HG03045 (cell line): ENCODE measurements around the gene QPRT.
"Not testable (repeated sequence)": the region's sequence is repeated elsewhere in the genome, so short reads cannot be mapped to it uniquely, and the experiment has no call there.

ENCODE experiments used
- ATAC-seq: cut with Tn5 transposase; IDR thresholded peaks from one replicate; pipeline ENCODE4 v1.9.1; 2021; ENCODE audit warnings: mild to moderate bottlenecking, moderate library complexity; ENCODE audit not compliant: unreplicated experiment

QPRT gene

DNA sequence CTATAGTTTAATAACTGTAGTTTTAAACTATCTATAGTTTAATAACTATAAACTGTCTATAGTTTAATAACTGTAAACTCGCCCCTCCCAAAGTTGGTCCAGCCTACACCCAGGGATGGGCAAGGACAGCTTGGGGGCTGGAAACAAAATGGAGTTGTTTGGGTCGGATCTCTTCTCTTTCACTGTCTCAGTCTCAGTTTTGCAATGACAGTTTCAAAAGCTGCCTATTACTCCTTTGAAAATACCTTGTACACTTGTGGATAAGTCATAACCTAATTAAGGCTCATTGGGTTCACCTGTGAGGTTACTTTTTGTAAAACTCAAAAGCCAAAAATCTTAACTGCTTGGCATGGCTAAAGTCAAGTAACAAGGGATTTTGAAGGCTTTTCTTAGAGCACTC is 35.4 kb downstream of the QPRT start:
- ATAC-seq: no peak

DNA sequence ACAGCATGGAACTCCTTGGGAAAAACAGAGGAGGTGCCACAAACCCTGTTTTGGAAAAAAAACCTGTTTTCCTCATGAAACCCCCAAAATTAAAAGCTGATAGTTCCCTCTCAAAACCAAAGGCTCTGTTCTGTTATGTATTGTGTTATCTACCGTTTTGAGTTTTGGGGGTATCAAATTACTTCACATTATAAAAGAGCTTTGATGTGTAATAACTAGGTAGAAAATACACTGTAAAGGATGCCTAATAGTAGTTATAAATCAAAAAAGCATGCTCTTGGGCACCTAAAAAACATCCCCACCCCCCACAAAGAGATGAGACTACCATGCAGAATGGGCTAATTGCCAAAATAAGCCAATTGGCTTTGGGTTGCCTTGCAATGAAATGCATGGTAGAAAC is 36.0 kb downstream of the QPRT start:
- ATAC-seq: no peak

DNA sequence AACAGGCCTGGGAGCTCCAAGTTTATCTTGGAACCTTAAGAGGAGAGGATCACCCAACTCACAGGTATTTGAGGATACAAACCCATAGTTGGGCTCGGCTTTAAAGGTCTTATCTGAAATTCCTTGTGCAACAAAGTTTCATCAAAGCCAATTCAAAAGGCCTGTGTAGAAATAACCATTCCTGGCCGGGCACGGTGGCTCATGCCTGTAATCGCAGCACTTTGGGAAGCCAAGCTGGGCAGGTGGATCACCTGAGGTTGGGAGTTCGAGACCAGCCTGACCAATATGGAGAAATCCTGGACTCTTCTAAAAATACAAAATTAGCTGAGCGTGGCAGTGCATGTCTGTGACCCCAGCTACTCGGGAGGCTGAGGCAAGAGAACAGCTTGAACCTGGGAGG is 38.1 kb downstream of the QPRT start:
- no peak for ATAC-seq

- no peak for ATAC-seq
Measured at GRCh38 chr16:29719063-29719462, 40.1 kb downstream of the QPRT start.

- no peak for ATAC-seq
Measured at GRCh38 chr16:29720703-29721102, 41.7 kb downstream of the QPRT start.

DNA sequence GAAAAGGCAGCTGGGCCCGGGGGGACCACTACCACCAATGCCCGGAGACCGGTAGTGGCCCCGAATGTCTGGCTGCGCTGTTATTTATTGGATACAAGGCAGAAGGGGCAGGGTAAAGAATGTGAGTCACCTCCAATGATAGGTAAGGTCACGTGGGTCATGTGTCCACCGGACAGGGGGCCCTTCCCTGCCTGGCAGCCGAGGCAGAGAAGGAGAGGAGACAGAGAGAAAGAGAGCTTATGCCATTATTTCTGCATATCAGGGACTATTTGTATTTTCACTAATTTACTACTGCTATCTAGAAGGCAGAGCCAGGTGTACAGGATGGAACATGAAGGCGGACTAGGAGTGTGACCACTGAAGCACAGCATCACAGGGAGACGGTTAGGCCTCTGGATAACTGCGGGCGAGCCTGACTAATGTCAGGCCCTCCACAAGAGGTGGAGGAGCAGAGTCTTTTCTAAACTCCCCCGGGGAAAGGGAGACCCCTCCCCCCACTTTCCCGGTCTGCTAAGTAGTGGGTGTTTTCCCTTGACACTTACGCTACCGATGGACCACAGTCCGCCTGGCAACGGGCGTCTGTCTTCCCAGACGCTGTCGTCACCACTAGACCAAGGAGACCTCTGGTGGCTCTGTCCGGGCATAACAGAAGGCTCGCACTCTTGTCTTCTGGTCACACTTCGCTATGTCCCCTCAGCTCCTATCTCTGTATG is 42.3 kb downstream of the QPRT start:
- not testable (repeated sequence) for ATAC-seq

- no peak for ATAC-seq
Measured at GRCh38 chr16:29726845-29727377, 47.9 kb downstream of the QPRT start.

DNA sequence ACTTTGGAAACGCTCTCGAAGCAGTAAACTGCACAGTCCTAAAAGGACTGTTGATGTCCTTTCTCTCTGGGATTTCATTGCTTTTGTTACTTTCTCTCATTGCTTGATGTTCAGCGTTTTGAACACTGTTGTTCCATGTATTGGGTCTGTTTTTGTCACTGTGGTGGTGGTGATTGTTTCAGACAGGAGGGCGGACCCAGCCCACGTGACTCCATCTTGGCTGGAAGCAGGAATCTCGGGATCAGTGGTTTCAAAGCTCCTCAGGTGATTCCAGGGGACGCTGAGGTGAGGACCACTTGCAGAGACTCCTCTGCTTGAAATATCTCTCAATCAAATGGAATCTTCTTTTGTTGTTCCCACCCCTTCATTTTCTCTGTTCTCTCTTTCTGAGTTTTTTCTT is 48.5 kb downstream of the QPRT start:
- ATAC-seq: no peak

- no peak for ATAC-seq
Measured at GRCh38 chr16:29729116-29729521, 50.1 kb downstream of the QPRT start.

GRCh38 chr16:29730649-29731048 is 51.7 kb downstream of the QPRT start:
- no peak for ATAC-seq

GRCh38 chr16:29731768-29732601 is 53.0 kb downstream of the QPRT start:
- ATAC-seq: peak; percentile 65

DNA sequence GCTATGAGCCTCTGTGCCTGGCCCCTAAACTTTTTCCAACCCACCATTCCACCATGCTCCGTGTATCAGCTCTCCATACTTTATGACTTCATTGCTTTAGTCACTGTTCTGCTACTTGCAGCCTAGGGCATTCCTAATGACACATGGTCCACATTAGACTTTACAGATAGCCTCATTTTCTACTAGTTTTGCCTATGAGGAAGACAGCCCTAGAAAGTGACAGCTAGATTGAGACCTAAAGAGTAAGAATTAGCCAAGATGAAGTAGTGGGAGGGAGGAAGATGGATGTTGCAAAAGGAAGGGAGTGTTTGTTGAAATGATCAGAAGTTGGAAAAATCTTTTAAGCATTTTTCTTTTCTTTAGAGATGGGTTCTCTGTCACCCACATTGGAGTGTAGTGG is 55.8 kb downstream of the QPRT start:
- ATAC-seq: no peak

DNA sequence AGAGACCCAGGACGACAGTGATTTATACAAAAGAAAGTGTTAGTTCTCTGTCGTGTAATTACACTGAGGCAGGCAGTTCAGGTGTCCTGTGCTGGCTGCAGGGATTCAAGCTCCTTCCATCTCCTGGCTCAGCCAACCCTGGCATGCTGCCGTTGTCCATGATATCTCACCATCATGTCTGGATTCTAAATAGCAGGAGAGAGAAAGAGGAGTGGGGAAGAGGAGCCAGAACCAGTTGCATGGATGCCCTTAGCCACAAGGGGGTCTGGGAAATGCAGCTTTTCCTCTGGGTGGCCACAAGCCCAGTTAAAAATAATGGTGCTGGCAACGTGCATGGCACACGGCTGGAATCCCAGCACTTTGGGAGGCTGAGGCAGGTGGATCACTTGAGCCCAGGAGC is 57.1 kb downstream of the QPRT start:
- ATAC-seq: no peak

- ATAC-seq: no peak
Measured at GRCh38 chr16:29736764-29737163, 57.8 kb downstream of the QPRT start.

DNA sequence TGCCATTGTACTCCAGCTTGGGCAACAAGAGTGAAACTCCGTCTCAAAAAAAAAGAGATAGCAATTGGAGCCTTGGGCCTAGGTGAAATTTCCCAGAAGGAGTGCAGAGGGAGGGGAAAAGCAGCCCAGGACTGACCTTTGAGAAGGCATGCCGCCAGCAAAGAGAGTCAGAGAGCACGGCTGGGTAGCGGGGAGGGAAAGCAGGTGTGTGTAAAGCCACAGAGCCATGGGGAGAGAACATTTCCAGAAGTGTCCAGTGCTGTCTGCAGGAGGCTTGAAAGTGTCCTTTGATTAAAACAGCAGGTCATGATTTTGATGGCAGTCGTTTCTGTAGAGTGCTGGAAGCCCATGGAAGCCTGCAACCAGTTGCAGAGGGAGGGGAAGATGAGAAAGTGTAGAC is 58.7 kb downstream of the QPRT start:
- ATAC-seq: no peak

GRCh38 chr16:29738514-29738913 is 59.5 kb downstream of the QPRT start:
- ATAC-seq: no peak

DNA sequence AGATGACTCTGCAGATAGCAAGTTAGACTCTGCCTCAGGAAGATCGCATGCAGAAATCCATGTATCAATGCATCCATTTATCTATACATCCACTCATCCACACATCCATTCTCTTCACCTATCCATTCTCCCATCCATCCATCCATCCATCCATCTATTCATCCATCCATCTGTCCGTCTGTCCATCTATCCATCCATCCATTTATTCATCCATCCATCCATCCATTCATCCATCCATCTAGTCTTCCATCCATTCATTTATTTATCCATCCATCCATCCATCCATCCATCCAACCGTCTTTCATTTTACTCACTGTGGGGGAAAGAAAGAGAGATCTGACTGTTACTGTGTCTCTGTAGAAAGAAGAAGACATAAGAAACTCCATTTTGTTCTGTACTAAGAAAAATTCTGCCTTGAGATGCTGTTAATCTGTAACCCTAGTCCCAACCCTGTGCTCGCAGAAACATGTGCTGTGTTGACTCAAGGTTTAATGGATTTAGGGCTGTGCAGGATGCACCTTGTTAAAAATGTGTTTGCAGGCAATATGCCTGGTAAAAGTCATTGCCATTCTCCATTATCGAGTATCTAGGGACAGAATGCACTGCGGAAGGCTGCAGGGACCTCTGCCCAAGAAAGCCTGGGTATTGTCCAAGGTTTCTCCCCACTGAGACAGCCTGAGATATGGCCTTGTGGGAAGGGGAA is 61.1 kb downstream of the QPRT start:
- not testable (repeated sequence) for ATAC-seq

GRCh38 chr16:29740630-29741015 is 61.6 kb downstream of the QPRT start:
- ATAC-seq: not testable (repeated sequence)

GRCh38 chr16:29742683-29743275 is 63.8 kb downstream of the QPRT start:
- ATAC-seq: no peak

DNA sequence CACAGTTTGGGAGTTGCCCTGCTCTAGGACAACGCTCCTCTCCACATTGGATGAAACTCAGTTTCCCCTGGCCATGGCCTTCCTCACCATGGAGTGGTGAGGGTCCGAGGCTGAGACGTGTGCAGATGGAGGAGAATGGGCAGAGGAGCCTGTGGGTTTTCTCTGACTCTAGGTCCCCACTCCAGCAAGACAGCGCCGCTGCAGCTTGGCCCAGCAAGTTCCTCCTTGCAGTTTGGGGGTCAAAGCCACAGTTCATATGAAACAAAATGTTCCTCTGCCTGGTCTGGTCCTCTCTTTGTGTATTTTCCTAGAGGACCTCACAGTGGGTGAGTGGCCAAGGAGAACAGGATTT is 64.5 kb downstream of the QPRT start:
- no peak for ATAC-seq

GRCh38 chr16:29743827-29744531 is 65.0 kb downstream of the QPRT start:
- ATAC-seq: no peak
